Astrocyte of the spinal cord (primary cell): ENCODE results near the gene LRBA.

Experiments
- DNase-seq: peaks from one replicate; pipeline ENCODE4 v3.0.0; 2011; ENCODE audit warnings: low read depth, low spot score
- H3K4me3 ChIP-seq: 2 replicates; pipeline ENCODE4 v1.5.1; 2011; ENCODE audit warnings: low read depth, mild to moderate bottlenecking, low read length, moderate library complexity
- in situ Hi-C: cut with HindIII; loops from 2 replicates; pipeline ENCODE4 v1.10.0; 2017; ENCODE audit warnings: low sequenced_read_pairs
- TF ChIP-seq, protein P1 (sequence below): IDR thresholded peaks from 2 replicates; pipeline ENCODE4 v1.5.1; 2012; ENCODE audit warnings: low read depth, mild to moderate bottlenecking, low read length, inconsistent platforms

Gene LRBA

DNA sequence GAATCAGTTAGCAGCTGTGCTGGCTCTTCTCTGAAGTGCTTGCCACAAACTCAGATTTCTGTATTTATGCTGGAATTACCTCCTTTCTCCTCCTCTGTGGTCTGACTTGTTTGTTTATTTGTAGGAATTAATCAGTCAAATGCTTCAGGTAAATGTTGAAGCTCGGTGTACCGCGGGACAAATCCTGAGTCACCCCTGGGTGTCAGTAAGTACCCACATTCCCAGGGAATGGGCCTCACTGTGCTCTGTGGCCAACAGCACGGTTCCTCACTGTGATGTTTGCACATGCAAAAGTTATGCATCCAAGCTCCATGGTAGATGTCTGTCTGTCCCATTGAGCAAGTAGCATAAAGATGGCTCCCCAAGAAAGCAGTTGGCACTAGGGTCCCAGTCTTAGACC is 766.9 kb downstream of the LRBA start:
- no peak for DNase-seq
- TF ChIP-seq, protein P1, sequence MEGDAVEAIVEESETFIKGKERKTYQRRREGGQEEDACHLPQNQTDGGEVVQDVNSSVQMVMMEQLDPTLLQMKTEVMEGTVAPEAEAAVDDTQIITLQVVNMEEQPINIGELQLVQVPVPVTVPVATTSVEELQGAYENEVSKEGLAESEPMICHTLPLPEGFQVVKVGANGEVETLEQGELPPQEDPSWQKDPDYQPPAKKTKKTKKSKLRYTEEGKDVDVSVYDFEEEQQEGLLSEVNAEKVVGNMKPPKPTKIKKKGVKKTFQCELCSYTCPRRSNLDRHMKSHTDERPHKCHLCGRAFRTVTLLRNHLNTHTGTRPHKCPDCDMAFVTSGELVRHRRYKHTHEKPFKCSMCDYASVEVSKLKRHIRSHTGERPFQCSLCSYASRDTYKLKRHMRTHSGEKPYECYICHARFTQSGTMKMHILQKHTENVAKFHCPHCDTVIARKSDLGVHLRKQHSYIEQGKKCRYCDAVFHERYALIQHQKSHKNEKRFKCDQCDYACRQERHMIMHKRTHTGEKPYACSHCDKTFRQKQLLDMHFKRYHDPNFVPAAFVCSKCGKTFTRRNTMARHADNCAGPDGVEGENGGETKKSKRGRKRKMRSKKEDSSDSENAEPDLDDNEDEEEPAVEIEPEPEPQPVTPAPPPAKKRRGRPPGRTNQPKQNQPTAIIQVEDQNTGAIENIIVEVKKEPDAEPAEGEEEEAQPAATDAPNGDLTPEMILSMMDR: no peak

DNA sequence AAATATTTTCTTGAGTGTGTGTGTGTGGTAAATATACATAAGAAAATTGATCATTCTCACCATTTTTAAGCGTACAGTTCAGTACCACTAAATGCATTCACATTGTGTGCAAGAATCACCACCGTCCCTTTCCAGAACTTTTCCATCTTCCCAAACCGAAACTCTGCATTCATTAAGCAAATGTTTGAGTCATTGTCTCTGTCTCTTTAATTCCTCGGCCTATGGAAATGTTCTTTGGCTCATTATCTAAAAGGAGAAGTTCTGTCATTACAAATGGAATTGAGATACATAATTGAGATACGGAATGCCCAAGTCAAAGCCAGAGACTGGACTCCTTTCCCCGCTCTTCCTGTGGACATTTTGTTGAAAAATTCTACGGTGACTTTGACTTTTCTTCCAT is 767.9 kb downstream of the LRBA start:
- TF ChIP-seq, protein P1: no peak

More for the DNA sequence above, 766.9 kb downstream of the LRBA start:
- in situ Hi-C loops: no loop called here
- H3K4me3 ChIP-seq: no peak overlapping the region

DNA sequence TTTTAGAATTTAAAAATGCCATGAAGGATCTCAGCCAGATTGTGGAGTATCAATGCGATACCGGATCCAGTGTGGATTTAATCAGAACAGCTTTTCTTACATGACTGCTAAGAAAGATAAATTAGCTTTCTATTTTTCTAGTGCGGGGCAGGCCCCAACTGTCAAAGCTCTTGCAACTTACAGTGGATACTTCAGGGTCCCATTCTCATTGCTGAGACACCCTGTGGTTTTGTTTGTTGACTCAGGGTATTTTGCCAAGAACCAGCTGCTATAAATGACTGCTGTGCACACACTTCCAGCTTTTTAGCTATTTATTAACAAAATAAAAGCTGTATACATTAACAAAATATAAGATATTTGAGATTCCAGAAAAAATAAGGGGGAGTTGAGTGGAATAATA is 770.5 kb downstream of the LRBA start:
- TF ChIP-seq, protein P1: no peak
- in situ Hi-C loops: no loop called here
- H3K4me3 ChIP-seq: no peak overlapping the region
- DNase-seq: peak; percentile 89

More for the DNA sequence above, 767.9 kb downstream of the LRBA start:
- in situ Hi-C loops: no loop called here
- DNase-seq: no peak
- no peak overlapping the region for H3K4me3 ChIP-seq

DNA sequence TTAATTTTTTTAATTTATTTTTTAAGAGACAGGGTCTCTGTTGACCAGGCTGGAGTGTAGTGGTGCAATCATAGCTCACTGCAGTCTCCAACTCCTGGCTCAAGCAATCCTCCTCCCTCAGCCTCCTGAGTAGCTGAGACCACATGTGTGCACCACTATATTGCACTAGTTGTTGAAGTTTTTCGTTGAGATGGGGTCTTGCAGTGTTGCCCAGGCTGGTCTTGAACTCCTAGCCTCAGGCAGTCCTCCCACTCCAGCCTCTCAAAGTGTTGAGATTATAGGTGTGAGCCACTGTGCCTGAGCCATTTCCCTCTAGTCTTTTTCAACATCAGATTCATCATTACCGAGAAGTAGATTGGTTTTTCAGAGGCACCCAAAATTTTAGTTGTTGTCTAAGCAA is 771.2 kb downstream of the LRBA start:
- in situ Hi-C loops: no loop called here

DNA sequence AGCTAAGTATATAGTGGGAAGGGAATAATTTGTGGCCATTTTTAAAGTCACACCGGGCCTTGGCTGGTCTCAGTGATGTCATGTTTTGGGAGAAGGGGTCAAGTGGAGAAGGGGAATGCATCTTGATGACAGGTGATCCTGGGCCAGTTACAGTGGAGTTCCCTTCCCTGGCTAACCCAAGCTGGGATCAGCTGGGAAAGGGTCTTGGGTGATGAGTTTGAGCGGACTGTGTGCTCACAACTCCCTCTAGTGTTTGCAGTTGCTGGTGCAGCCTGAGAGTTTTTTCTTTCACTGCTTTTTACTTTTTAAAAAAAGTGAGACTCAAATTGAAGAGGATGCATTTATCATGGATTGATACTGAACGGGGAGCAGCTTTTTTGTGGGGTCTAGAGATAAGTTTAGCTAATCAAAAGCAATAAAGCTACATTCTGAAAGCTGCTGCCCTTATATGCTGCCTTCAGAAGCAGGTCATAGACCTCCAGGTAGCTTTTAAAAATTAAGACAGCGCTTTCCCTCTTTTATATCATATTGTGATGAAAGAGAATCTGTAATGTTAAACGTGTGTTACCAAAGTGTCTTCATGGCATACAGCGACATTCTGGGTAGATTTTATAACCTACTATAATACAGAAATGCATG is 772.1 kb downstream of the LRBA start:
- no peak overlapping the region for H3K4me3 ChIP-seq
- peak; percentile 55 for DNase-seq
- TF ChIP-seq, protein P1: peak; percentile 94
- in situ Hi-C loops: no loop called here

More for the DNA sequence above, 771.2 kb downstream of the LRBA start:
- TF ChIP-seq, protein P1: no peak
- DNase-seq: no peak
- no peak overlapping the region for H3K4me3 ChIP-seq

DNA sequence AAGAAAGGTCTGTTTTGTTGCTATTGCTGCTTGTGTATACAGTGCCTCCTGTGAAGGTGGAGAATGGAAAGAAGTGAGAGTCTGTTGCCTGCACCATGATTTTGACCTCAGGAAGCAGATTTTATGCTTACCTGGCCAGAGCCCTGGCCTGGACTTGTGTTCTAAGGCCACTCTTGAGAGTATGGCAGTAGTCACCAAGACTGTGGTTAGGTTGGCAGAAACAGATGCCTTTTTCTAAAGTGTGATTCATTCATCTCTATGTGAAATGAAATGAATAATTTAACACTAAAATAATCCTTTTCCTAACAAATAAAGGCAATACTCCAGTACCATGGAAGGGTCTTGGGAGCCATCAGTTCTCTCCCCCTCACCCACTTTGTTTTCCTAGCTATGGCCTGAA is 775.1 kb downstream of the LRBA start:
- TF ChIP-seq, protein P1: no peak
- in situ Hi-C loops: no loop called here
- no peak for DNase-seq
- no peak overlapping the region for H3K4me3 ChIP-seq
